Naive thymus-derived CD4-positive, alpha-beta T cell (primary cell): ENCODE data around the gene MYCBP2. TPM values are rescaled to one million over a fixed set of nuclear protein-coding genes. Genes with fewer than 3 reads are reported as not detected.
A peak's percentile ranks its signal among the peaks of the same experiment; 100 is the strongest.

Experiments
- ATAC-seq: fragments of 150-1000 bp; cut with Tn5 transposase; 2 replicates; pipeline ENCODE4 v1.10.0; 2021; ENCODE audit warnings: mild to moderate bottlenecking, moderate library complexity
- CTCF ChIA-PET: fragments of 350-600 bp; sonication (Branson Sonifier 250); formaldehyde crosslinking; loops from one replicate; lab custom pipeline; 2021; ENCODE audit warnings: antibody characterized with exemption; lab: Charles Lee
- POLR2A ChIA-PET: fragments of 350-600 bp; sonication (Branson Sonifier 250); formaldehyde crosslinking; loops from one replicate; lab custom pipeline; 2021; ENCODE audit warnings: antibody characterized with exemption, inconsistent platforms; lab: Charles Lee
- DNase-seq, 9 donors: peaks; one replicate each; pipeline versions ENCODE4 v3.0.0 to v3.0.0-alpha.2; 2020 to 2022; ENCODE audit warnings: mixed read lengths in 1 of 9
- H3K27ac ChIP-seq: one replicate; pipeline ENCODE4 v1.7.0; 2013; ENCODE audit warnings: mild to moderate bottlenecking, low read depth, low read length, moderate library complexity
- H3K27me3 ChIP-seq, 2 donors: one replicate each; pipeline ENCODE4 v1.7.0; 2013; ENCODE audit warnings: low read length in 2 of 2, mild to moderate bottlenecking in 2 of 2, moderate library complexity in 2 of 2; ENCODE audit not compliant: control insufficient read depth in 2 of 2, insufficient read depth in 2 of 2
- H3K36me3 ChIP-seq, 3 experiments: 1 replicate in 2 of 3; 2 replicates in 1 of 3; pipeline ENCODE4 v1.7.0; 2013; ENCODE audit warnings: low read length in 3 of 3, mild to moderate bottlenecking in 3 of 3, moderate library complexity in 1 of 3; ENCODE audit not compliant: insufficient read depth in 3 of 3, control insufficient read depth in 2 of 3
- H3K4me1 ChIP-seq, 2 donors: one replicate each; pipeline ENCODE4 v1.7.0; 2013; ENCODE audit warnings: low read length in 2 of 2, mild to moderate bottlenecking in 2 of 2, moderate library complexity in 1 of 2; ENCODE audit not compliant: control insufficient read depth in 2 of 2, insufficient read depth in 2 of 2
- H3K4me3 ChIP-seq: 2 replicates; pipeline ENCODE4 v1.7.0; 2013; ENCODE audit warnings: mild to moderate bottlenecking, low read length
- H3K9me3 ChIP-seq, 3 experiments: 1 replicate in 2 of 3; 2 replicates in 1 of 3; pipeline ENCODE4 v1.7.0; 2013; ENCODE audit warnings: low read length in 3 of 3; ENCODE audit not compliant: control insufficient read depth in 2 of 3
- H3K27ac Mint-ChIP-seq, 9 donors: one replicate each; pipeline ENCODE4 v1.8.0; 2020 to 2022; ENCODE audit warnings: mixed read lengths in 9 of 9, mild to moderate bottlenecking in 8 of 9, moderate library complexity in 5 of 9, inconsistent platforms in 2 of 9
- H3K27me3 Mint-ChIP-seq, 5 donors: one replicate each; pipeline ENCODE4 v1.8.0; 2021 to 2022; ENCODE audit warnings: mixed read lengths in 5 of 5, mild to moderate bottlenecking in 1 of 5
- H3K36me3 Mint-ChIP-seq, 5 donors: one replicate each; pipeline ENCODE4 v1.8.0; 2020 to 2022; ENCODE audit warnings: mixed read lengths in 5 of 5, mild to moderate bottlenecking in 3 of 5, inconsistent platforms in 1 of 5
- H3K4me1 Mint-ChIP-seq, 7 donors: one replicate each; pipeline ENCODE4 v1.8.0; 2020 to 2022; ENCODE audit warnings: mixed read lengths in 7 of 7, mild to moderate bottlenecking in 3 of 7, inconsistent platforms in 1 of 7
- H3K4me3 Mint-ChIP-seq, 10 donors: one replicate each; pipeline ENCODE4 v1.8.0; 2020 to 2022; ENCODE audit warnings: mild to moderate bottlenecking in 10 of 10, mixed read lengths in 10 of 10, moderate library complexity in 6 of 10, inconsistent platforms in 2 of 10
- H3K9me3 Mint-ChIP-seq, 11 donors: one replicate each; pipeline ENCODE4 v1.8.0; 2020 to 2022; ENCODE audit warnings: mixed read lengths in 11 of 11, mild to moderate bottlenecking in 4 of 11, inconsistent platforms in 1 of 11, moderate library complexity in 1 of 11
- intact Hi-C, 2 donors: fragments of 100-400 bp; cut with micrococcal nuclease; formaldehyde crosslinking; loops; one replicate each; pipeline ENCODE4 v1.15.1; 2023
- polyA plus RNA-seq, 2 donors: library from polyadenylated mRNA; unstranded; fragments of 300-500 nt; fragmentation: Illumina TruSeq; gene quantifications; one replicate each; pipeline ENCODE4 v1.2.3, GENCODE V29; 2021
- total RNA-seq, 6 experiments: library from RNA in 5 of 6; stranded (reverse) in 5 of 6; gene quantifications; 1 replicate in 5 of 6; 2 replicates in 1 of 6; pipeline ENCODE4 v1.2.3 and lab custom pipeline; 2021 to 2026

Gene MYCBP2
- total and polyA plus RNA-seq, 7 experiments from 2014 or later = 38.8 to 216 (median 162) TPM

DNA sequence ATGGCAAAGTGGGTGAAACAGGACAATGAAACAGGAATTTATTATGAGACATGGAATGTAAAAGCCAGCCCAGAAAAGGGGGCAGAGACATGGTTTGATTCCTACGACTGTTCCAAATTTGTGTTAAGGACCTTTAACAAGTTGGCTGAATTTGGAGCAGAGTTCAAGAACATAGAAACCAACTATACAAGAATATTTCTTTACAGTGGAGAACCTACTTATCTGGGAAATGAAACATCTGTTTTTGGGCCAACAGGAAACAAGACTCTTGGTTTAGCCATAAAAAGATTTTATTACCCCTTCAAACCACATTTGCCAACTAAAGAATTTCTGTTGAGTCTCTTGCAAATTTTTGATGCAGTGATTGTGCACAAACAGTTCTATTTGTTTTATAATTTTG is 326.4 kb downstream of the MYCBP2 start:
- ChIA-PET CTCF (interaction anchor here (1.5 to 2.2 kb wide), 2 partner anchors 8 to 23 kb away, joined by 7 read pairs; no protein-coding TSS in a partner anchor), POLR2A (interaction anchor here (0.7 to 3.4 kb wide), 2 partner anchors 8 to 26 kb away, joined by 3 to 47 read pairs; partner anchors contain the start of genes CLN5 and FBXL3)
- Mint-ChIP-seq H3K9me3 (no peaks in the 10 kb centered on the region), H3K4me1 (peaks cover 15 to 73% (median 53%) of the 10 kb centered on the region in 7 donors), H3K4me3 (no peak overlapping the region), H3K27ac (peak overlapping the region in 3 of 9 donors; percentile 69 to 84 (median 79)), H3K27me3 (no peaks in the 10 kb centered on the region), H3K36me3 (peaks cover 5 to 42% (median 32%) of the 10 kb centered on the region in 5 donors)
- intact Hi-C loops = no loop called here
- Histone ChIP-seq H3K4me1 (no peaks in the 10 kb centered on the region), H3K27me3 (no peaks in the 10 kb centered on the region), H3K4me3 (no peak overlapping the region), H3K36me3 (peaks cover 0 to 22% (median 10%) of the 10 kb centered on the region in 3 experiments), H3K27ac (no peak overlapping the region), H3K9me3 (no peaks in the 10 kb centered on the region)
- ATAC-seq = no peak
- no peak for DNase-seq

Other genes with a start within 250 kb of the MYCBP2 start
- not detected for gene SCEL, start 208.6 kb upstream of the MYCBP2 start, total RNA-seq
- not detected for gene SCEL, start 208.6 kb upstream of the MYCBP2 start, polyA plus RNA-seq